Epithelial cell of esophagus (primary cell): ENCODE results near the gene RBM46.

Experiments
- DNase-seq: peaks from one replicate; pipeline ENCODE4 v3.0.0; 2010; ENCODE audit warnings: low read depth
- H3K4me3 ChIP-seq: 2 replicates; pipeline ENCODE4 v1.5.1; 2011; ENCODE audit warnings: mild to moderate bottlenecking, low read length, control low read depth
- CTCF ChIP-seq: IDR thresholded peaks from 2 replicates; pipeline ENCODE4 v1.5.1; 2011; ENCODE audit warnings: low read depth, mild to moderate bottlenecking, low read length, control low read depth, inconsistent platforms; ENCODE audit not compliant: insufficient read depth; ENCODE audit errors: missing control alignments

RBM46 gene

DNA sequence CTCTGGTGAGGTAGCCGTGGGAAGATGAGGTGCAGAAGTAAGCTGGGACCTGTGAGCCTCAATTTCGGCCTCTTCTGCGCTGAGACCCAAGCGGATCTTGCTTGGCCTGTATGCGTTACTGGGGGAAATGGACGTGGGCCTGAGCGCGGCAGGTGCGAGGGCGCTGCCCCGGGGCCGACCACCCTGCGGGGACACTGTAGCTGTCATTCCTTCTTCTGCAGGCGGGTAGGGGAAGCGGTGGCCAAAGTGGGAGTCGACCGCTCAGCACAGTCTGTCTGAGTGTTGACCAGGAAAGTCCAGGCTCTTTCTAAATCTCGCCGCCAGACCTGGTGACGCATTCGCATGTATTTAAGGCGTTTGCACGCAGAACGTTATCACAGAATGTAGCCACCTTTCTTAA is 40.6 kb upstream of the RBM46 start:
- H3K4me3 ChIP-seq: no peak overlapping the region
- TF ChIP-seq CTCF: no peak
- no peak for DNase-seq

- TF ChIP-seq CTCF: no peak
- H3K4me3 ChIP-seq: no peak overlapping the region
- DNase-seq: no peak
Observed at GRCh38 chr4:154741131-154741665, 39.9 kb upstream of the RBM46 start.

DNA sequence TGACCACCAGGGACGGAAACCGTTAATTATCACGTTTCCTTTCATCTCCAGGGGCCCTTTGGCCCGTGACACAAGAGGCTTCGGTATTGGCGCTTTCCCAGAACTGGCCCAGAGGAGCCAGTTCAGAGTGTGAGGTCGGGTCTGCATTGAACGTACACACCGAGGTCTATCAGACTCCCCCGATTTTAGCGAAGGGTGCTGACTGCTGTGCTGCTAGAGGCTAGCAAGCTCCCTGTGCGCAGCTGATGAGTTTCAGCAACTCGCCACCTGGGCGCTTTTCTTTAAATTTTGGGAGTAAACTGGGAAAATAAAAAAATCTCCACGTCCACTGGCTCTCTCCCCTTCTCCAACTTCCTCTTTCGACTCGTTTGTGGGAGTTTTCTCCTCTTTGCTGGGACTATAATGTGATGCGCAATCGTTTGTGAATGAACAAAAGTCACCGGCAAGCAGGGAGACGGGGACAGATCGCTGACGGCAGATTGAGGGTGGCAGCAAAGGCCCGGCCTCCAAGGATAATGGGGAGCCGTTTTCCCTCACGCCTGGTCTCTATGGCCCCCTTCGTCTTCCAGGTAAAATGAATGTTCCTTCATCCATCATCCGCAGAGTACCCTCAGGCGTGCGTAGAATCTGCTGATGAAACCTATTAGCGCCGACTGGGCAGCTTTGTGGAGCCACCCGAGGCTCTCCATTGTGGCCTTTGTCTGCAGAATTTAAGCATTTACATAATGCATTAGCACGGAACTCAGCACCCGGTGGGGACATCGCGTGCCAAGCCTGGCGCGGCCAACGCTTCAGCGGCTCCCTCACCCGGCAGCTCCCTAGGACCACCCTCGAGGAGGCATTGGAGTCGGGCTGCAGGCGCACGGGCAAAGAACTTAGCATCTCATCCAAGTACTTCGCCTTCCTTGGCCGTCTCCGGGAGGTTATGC is 38.9 kb upstream of the RBM46 start:
- DNase-seq: no peak
- peak overlapping the region; percentile 9 for H3K4me3 ChIP-seq

GRCh38 chr4:154743683-154744340 is 37.3 kb upstream of the RBM46 start, which contains the start of gene LRAT:
Gene LRAT (plus strand): TSS chr4:154744000. CDS start chr4:154744327, 327 bp downstream.
- peak; percentile 77 for DNase-seq
- H3K4me3 ChIP-seq: peak within 1 kb of the TSS; percentile 70
- peak; percentile 60 for TF ChIP-seq CTCF

More for the DNA sequence above, 38.9 kb upstream of the RBM46 start:
- no peak for TF ChIP-seq CTCF

DNA sequence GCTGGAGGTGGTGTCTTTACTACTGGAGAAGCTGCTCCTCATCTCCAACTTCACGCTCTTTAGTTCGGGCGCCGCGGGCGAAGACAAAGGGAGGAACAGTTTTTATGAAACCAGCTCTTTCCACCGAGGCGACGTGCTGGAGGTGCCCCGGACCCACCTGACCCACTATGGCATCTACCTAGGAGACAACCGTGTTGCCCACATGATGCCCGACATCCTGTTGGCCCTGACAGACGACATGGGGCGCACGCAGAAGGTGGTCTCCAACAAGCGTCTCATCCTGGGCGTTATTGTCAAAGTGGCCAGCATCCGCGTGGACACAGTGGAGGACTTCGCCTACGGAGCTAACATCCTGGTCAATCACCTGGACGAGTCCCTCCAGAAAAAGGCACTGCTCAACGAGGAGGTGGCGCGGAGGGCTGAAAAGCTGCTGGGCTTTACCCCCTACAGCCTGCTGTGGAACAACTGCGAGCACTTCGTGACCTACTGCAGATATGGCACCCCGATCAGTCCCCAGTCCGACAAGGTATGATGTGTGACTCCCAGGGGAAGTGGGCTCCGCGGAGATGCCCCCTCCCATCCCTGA is 36.6 kb upstream of the RBM46 start:
- no peak for TF ChIP-seq CTCF
- DNase-seq: no peak
- peak overlapping the region; percentile 70 for H3K4me3 ChIP-seq

GRCh38 chr4:154757713-154758112 is 23.4 kb upstream of the RBM46 start:
- DNase-seq: no peak
- H3K4me3 ChIP-seq: no peak overlapping the region
- TF ChIP-seq CTCF: no peak
